Suprapubic skin (tissue), 3 donors: ENCODE results near the gene SIL1.

ENCODE experiments used
- CTCF ChIP-seq, 2 donors: fragments of 200-600 bp in 1 of 2; fragments of 450-650 bp in 1 of 2; sonication (generic) in 1 of 2; IDR thresholded peaks; one replicate each; pipeline ENCODE4 v1.5.1; 2016 to 2019; ENCODE audit warnings: antibody characterized with exemption in 2 of 2, mild to moderate bottlenecking in 1 of 2, moderate library complexity in 1 of 2
- EP300 ChIP-seq: sonication (generic); formaldehyde crosslinking; IDR thresholded peaks from one replicate; pipeline ENCODE4 v1.6.1; 2017; ENCODE audit warnings: antibody characterized with exemption

GRCh38 chr5:139178589-139178917 lies 19.6 kb downstream of the SIL1 start:
- TF ChIP-seq CTCF (IDR thresholded peaks at IDR 0.05) (no peak), EP300 (no peak)
